HL-60 (cell line): ENCODE measurements around the gene LDLRAD3.

ENCODE experiments used
- GABPA ChIP-seq: IDR thresholded peaks from 2 replicates; pipeline ENCODE4 v1.6.1; 2012; ENCODE audit warnings: low read depth
- POLR2AphosphoS5 ChIP-seq: IDR thresholded peaks from 2 replicates; pipeline ENCODE4 v1.6.1; 2012; ENCODE audit warnings: low read depth
- SPI1 ChIP-seq: IDR thresholded peaks from 2 replicates; pipeline ENCODE4 v1.6.1; 2012; ENCODE audit warnings: low read depth, mild to moderate bottlenecking, borderline replicate concordance
- TF ChIP-seq, protein P1 (sequence below): IDR thresholded peaks from one replicate; pipeline ENCODE4 v1.5.1; 2011; ENCODE audit warnings: low read length, control low read depth, inconsistent platforms; ENCODE audit not compliant: insufficient read depth
- TF ChIP-seq, protein P2 (sequence below): IDR thresholded peaks from 2 replicates; pipeline ENCODE4 v1.6.1; 2012; ENCODE audit warnings: low read depth; ENCODE audit not compliant: insufficient replicate concordance

DNA sequence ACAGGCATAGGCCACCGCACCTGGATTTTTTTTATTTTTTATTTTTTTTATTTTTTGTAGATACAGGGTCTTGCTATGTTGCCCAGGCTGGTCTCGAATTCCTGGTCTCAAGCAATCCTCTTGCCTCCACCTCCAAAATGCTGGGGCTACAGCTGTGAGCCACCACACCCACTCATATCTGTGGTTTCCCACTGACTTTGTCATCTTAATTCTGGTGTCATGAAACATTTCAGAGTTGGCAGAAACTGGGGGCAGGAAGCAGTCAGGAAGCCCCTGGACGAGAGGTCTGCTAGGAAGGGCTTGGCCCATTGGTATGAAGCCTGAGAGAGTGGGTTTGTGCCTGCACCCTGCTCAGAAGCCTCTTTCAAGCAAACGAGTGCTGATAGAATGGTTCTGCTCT, 296.3 kb downstream of the LDLRAD3 start:
- TF ChIP-seq, protein P1, sequence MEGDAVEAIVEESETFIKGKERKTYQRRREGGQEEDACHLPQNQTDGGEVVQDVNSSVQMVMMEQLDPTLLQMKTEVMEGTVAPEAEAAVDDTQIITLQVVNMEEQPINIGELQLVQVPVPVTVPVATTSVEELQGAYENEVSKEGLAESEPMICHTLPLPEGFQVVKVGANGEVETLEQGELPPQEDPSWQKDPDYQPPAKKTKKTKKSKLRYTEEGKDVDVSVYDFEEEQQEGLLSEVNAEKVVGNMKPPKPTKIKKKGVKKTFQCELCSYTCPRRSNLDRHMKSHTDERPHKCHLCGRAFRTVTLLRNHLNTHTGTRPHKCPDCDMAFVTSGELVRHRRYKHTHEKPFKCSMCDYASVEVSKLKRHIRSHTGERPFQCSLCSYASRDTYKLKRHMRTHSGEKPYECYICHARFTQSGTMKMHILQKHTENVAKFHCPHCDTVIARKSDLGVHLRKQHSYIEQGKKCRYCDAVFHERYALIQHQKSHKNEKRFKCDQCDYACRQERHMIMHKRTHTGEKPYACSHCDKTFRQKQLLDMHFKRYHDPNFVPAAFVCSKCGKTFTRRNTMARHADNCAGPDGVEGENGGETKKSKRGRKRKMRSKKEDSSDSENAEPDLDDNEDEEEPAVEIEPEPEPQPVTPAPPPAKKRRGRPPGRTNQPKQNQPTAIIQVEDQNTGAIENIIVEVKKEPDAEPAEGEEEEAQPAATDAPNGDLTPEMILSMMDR = no peak
- TF ChIP-seq, protein P2, sequence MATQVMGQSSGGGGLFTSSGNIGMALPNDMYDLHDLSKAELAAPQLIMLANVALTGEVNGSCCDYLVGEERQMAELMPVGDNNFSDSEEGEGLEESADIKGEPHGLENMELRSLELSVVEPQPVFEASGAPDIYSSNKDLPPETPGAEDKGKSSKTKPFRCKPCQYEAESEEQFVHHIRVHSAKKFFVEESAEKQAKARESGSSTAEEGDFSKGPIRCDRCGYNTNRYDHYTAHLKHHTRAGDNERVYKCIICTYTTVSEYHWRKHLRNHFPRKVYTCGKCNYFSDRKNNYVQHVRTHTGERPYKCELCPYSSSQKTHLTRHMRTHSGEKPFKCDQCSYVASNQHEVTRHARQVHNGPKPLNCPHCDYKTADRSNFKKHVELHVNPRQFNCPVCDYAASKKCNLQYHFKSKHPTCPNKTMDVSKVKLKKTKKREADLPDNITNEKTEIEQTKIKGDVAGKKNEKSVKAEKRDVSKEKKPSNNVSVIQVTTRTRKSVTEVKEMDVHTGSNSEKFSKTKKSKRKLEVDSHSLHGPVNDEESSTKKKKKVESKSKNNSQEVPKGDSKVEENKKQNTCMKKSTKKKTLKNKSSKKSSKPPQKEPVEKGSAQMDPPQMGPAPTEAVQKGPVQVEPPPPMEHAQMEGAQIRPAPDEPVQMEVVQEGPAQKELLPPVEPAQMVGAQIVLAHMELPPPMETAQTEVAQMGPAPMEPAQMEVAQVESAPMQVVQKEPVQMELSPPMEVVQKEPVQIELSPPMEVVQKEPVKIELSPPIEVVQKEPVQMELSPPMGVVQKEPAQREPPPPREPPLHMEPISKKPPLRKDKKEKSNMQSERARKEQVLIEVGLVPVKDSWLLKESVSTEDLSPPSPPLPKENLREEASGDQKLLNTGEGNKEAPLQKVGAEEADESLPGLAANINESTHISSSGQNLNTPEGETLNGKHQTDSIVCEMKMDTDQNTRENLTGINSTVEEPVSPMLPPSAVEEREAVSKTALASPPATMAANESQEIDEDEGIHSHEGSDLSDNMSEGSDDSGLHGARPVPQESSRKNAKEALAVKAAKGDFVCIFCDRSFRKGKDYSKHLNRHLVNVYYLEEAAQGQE = no peak
- TF ChIP-seq SPI1 (no peak), POLR2AphosphoS5 (no peak), GABPA (no peak)
